Fibroblast of lung (primary cell): ENCODE data around the gene CMSS1.

Experiments used
- CTCF ChIP-seq, 2 donors: IDR thresholded peaks in 1 of 2; conservative IDR thresholded peaks in 1 of 2; 1 replicate in 1 of 2; 2 replicates in 1 of 2; pipeline ENCODE4 v1.5.1; 2011 to 2012; ENCODE audit warnings: low read length in 2 of 2, control low read depth in 1 of 2, inconsistent platforms in 1 of 2, low read depth in 1 of 2, mild to moderate bottlenecking in 1 of 2
- EZH2 ChIP-seq: IDR thresholded peaks from 2 replicates; pipeline ENCODE4 v1.5.1; 2012; ENCODE audit warnings: low read length, control low read depth, mild to moderate bottlenecking; ENCODE audit errors: missing control alignments

GRCh38 chr3:100179692-100180349 is 362.2 kb downstream of the CMSS1 start:
- no peak for TF ChIP-seq CTCF (conservative IDR thresholded peaks at IDR 0.05 in 1 of 2, IDR thresholded peaks at IDR 0.05 in 1 of 2; ENCODE audit: low read depth in 1 of 2, low read length in 2 of 2)
- TF ChIP-seq EZH2, result no peak
